Sigmoid colon (tissue), 7 donors: ENCODE data around the gene NCOA1. TPM values are rescaled to one million over a fixed set of nuclear protein-coding genes. Genes with fewer than 3 reads are reported as not detected.

Source experiments
- DNase-seq: peaks from one replicate; pipeline ENCODE4 v3.0.0-alpha.2; 2019
- H3K27ac ChIP-seq, 4 donors: fragments of 200-600 bp; sonication (generic); one replicate each; pipeline ENCODE4 v1.5.1; 2016 to 2019; ENCODE audit warnings: mild to moderate bottlenecking in 1 of 4
- H3K27me3 ChIP-seq, 3 donors: fragments of 200-600 bp; sonication (generic); one replicate each; pipeline ENCODE4 v1.5.1; 2019; ENCODE audit warnings: mild to moderate bottlenecking in 1 of 3
- H3K36me3 ChIP-seq, 4 donors: fragments of 200-600 bp; sonication (generic); one replicate each; pipeline ENCODE4 v1.5.1; 2016 to 2019
- H3K4me1 ChIP-seq, 4 donors: fragments of 200-600 bp; sonication (generic); one replicate each; pipeline ENCODE4 v1.5.1; 2017 to 2019
- H3K4me3 ChIP-seq, 4 donors: fragments of 200-600 bp; sonication (generic); one replicate each; pipeline ENCODE4 v1.5.1; 2017 to 2019; ENCODE audit warnings: mild to moderate bottlenecking in 2 of 4, moderate library complexity in 1 of 4
- H3K9me3 ChIP-seq, 4 donors: fragments of 200-600 bp in 3 of 4; sonication (generic) in 3 of 4; one replicate each; pipeline versions ENCODE4 v1.5.1 to v1.6.1; 2013 to 2019
- EP300 ChIP-seq, 4 donors: sonication (generic); formaldehyde crosslinking; IDR thresholded peaks; one replicate each; pipeline ENCODE4 v1.6.1; 2017; ENCODE audit warnings: antibody characterized with exemption in 4 of 4
- POLR2A ChIP-seq, 2 donors: fragments of 450-650 bp; IDR thresholded peaks; one replicate each; pipeline ENCODE4 v1.6.1; 2016; ENCODE audit warnings: antibody characterized with exemption in 2 of 2, mild to moderate bottlenecking in 2 of 2, moderate library complexity in 2 of 2
- POLR2AphosphoS5 ChIP-seq, 4 donors: sonication (generic); formaldehyde crosslinking; IDR thresholded peaks; one replicate each; pipeline ENCODE4 v1.6.1; 2017; ENCODE audit warnings: antibody characterized with exemption in 4 of 4
- WGBS, 2 donors: extraction: QIAGEN DNeasy Blood & Tissue Kit; methylation state at CpG; one replicate each; pipeline ENCODE4 v1.1.7; 2013; 5-methylcytosine and 5-hydroxymethylcytosine counted together
- intact Hi-C: fragments of 100-400 bp; cut with DNase I; formaldehyde crosslinking; loops from one replicate; pipeline ENCODE4 v1.15.1; 2023
- polyA plus RNA-seq, 3 donors: library from polyadenylated mRNA; stranded (reverse); fragments of 200-250 nt; gene quantifications; one replicate each; pipeline ENCODE4 v1.2.3, GENCODE V29; 2013
- total RNA-seq, 4 donors: library from RNA; depleted of rRNA; stranded (reverse); fragments of >200 nt; gene quantifications; one replicate each; pipeline ENCODE4 v1.1.0, GENCODE V29; 2016
- TF ChIP-seq, protein P1 (sequence below), 4 experiments: fragments of 450-650 bp in 3 of 4; fragments of 200-600 bp in 1 of 4; IDR thresholded peaks; one replicate each; pipeline ENCODE4 v1.5.1; 2016 to 2019; ENCODE audit warnings: antibody characterized with exemption in 4 of 4, mild to moderate bottlenecking in 3 of 4, moderate library complexity in 2 of 4
- donor health status: healthy with polysubstance abuse.
- donor health status: Bipolar disorder and iron deficiency.
- donor health status: healthy.

The NCOA1 gene
- total and polyA plus RNA-seq, 7 donors: 11.3 to 61.7 (median 49.2) TPM

DNA sequence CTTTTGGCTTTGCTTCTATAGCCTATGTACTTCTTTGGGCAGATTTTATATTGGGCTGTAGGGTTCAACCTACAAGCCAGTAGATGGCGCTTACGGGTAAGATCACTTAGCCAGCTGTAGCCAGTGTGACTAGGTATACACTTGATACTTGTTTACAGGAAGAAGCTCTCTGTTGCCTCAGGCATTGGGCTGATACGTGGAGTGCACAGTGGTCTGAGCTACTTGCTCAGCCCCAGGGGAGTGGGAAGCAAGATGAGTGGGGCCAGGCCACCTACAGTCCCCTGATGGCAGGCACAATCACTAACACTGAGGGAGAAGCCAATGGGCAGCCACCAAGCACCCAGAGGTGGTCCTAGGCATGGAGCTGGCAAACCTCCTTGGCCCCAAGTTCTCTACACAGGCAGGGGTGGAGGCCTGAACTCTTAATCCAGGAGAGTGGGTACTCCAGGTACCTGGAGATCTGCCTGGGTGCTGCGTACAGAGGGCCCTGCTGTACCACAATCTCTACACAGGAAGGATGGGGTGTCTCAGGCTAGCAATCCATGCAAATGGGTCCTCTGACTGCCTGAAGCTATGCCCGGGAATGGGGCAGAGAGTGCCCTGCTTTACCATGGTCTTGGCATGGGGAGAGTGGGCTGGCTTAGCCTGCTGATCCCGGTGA, 122.2 kb downstream of the NCOA1 start:
- H3K27ac ChIP-seq: no peak overlapping the region
- no peak for DNase-seq
- no peak overlapping the region for H3K4me3 ChIP-seq
- no peaks in the 10 kb centered on the region for H3K27me3 ChIP-seq
- 84 to 92% methylated on average over 6 of the region's 6 CpGs for WGBS, 2 donors
- peaks cover 0 to 20% (median 12%) of the 10 kb centered on the region in 4 donors for H3K4me1 ChIP-seq
- intact Hi-C loops: no loop called here
- no peaks in the 10 kb centered on the region for H3K36me3 ChIP-seq
- no peaks in the 10 kb centered on the region for H3K9me3 ChIP-seq
- TF ChIP-seq POLR2AphosphoS5 (IDR thresholded peaks at IDR 0.05): no peak
- TF ChIP-seq POLR2A (IDR thresholded peaks at IDR 0.05): no peak
- no peak for TF ChIP-seq EP300 (IDR thresholded peaks at IDR 0.05)
- TF ChIP-seq, protein P1, sequence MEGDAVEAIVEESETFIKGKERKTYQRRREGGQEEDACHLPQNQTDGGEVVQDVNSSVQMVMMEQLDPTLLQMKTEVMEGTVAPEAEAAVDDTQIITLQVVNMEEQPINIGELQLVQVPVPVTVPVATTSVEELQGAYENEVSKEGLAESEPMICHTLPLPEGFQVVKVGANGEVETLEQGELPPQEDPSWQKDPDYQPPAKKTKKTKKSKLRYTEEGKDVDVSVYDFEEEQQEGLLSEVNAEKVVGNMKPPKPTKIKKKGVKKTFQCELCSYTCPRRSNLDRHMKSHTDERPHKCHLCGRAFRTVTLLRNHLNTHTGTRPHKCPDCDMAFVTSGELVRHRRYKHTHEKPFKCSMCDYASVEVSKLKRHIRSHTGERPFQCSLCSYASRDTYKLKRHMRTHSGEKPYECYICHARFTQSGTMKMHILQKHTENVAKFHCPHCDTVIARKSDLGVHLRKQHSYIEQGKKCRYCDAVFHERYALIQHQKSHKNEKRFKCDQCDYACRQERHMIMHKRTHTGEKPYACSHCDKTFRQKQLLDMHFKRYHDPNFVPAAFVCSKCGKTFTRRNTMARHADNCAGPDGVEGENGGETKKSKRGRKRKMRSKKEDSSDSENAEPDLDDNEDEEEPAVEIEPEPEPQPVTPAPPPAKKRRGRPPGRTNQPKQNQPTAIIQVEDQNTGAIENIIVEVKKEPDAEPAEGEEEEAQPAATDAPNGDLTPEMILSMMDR (IDR thresholded peaks at IDR 0.05): no peak

DNA sequence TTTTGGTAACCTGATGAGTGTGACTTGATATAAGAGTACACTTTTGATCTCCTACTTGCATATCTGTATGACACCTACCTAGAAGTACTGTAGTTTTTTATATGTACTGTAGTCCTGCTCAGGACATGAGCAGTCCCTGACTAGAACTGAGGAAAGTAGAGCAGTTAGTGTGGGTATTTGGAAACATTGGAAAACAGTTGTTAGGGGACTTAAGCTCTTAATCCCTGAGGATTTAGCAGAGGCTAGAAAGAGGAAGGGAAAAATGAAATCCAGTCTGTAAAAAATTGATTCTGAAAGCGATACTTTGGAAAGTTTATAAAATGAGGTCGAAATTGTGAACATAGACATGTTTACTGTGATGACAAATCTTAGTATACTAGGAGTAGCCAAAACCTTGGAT, 125.6 kb downstream of the NCOA1 start:
- intact Hi-C loops: no loop called here
- no peaks in the 10 kb centered on the region for H3K27me3 ChIP-seq
- peaks cover 0 to 32% (median 14%) of the 10 kb centered on the region in 4 donors for H3K4me1 ChIP-seq
- H3K36me3 ChIP-seq: no peaks in the 10 kb centered on the region
- DNase-seq: no peak
- no peak overlapping the region for H3K27ac ChIP-seq
- H3K9me3 ChIP-seq: no peaks in the 10 kb centered on the region
- WGBS, 2 donors: 74 to 81% methylated on average over 2 of the region's 2 CpGs
- TF ChIP-seq, protein P1 (IDR thresholded peaks at IDR 0.05): no peak
- no peak for TF ChIP-seq EP300 (IDR thresholded peaks at IDR 0.05)
- TF ChIP-seq POLR2AphosphoS5 (IDR thresholded peaks at IDR 0.05): no peak
- TF ChIP-seq POLR2A (IDR thresholded peaks at IDR 0.05): no peak
- no peak overlapping the region for H3K4me3 ChIP-seq

DNA sequence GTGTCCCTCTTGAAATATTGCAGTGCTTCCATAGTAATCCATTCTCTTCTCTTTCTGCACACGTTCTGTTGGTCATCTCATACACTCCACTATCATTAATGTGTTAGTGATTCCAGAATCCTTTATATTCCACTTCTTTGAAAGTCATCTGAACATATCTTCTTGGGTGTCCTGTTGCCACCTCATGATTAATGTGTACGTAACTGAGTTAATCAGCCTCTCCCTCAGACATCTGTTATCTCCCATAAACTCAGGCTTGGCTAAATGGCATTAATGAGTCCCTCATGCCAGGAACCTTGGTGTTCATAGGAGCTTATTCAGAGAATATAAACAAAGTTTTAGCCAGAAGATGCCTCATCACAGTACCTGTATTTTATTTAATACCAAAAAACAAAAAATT, 126.4 kb downstream of the NCOA1 start:
- no peak for TF ChIP-seq POLR2AphosphoS5 (IDR thresholded peaks at IDR 0.05)
- no peak for TF ChIP-seq POLR2A (IDR thresholded peaks at IDR 0.05)
- TF ChIP-seq EP300 (IDR thresholded peaks at IDR 0.05): no peak
- TF ChIP-seq, protein P1 (IDR thresholded peaks at IDR 0.05): no peak
- no peak for DNase-seq
- Histone ChIP-seq H3K36me3 (no peaks in the 10 kb centered on the region), H3K4me1 (peaks cover 0 to 36% (median 14%) of the 10 kb centered on the region in 4 donors), H3K9me3 (no peaks in the 10 kb centered on the region), H3K27ac (no peak overlapping the region), H3K27me3 (no peaks in the 10 kb centered on the region), H3K4me3 (no peak overlapping the region)
- 87 to 89% methylated on average over 2 of the region's 2 CpGs for WGBS, 2 donors
- intact Hi-C loops: no loop called here

DNA sequence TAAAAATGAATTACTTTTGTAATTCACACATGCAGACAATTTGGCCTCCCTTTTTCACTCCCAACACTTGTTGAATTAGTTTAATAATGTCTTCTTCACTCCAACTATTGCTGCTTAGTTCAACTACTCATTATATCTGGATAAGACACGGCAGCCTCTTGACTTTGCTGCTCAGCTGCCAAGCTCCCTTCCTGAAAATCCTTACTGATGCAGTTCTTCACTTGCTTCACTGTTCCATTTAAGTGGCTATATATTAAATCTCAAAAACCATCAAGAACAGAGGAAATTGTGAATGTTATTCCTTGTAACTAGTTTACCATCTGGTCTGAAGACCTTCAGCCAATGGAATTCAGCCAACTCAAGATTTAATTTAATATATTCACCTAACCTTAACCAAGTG, 127.1 kb downstream of the NCOA1 start:
- Histone ChIP-seq H3K36me3 (no peaks in the 10 kb centered on the region), H3K27me3 (no peaks in the 10 kb centered on the region), H3K27ac (no peak overlapping the region), H3K4me1 (peaks cover 0 to 38% (median 14%) of the 10 kb centered on the region in 4 donors), H3K9me3 (no peaks in the 10 kb centered on the region), H3K4me3 (no peak overlapping the region)
- intact Hi-C loops: no loop called here
- no peak for DNase-seq
- no peak for TF ChIP-seq POLR2AphosphoS5 (IDR thresholded peaks at IDR 0.05)
- TF ChIP-seq, protein P1 (IDR thresholded peaks at IDR 0.05): no peak
- no peak for TF ChIP-seq EP300 (IDR thresholded peaks at IDR 0.05)
- no peak for TF ChIP-seq POLR2A (IDR thresholded peaks at IDR 0.05)
- WGBS, 2 donors: 77 to 89% methylated on average over 1 of the region's 1 CpG

DNA sequence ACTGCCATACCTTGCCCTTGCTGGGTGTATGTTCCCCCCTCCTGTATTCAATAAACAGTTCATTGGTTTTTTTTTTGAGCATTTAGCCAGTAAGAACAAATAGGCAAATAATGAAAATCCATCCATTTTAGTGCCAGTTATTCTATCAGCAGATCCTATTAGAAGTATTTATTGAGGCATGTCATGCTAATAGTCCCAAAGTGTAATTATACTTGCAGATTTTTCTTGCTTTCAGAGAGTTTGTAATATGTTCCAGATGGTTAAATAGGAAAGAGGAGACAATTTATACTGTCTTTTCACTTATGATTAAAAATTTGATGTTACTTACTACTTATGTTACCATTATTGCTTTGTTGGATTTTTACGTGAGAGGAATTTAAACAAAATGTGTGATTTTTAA, 127.6 kb downstream of the NCOA1 start:
- intact Hi-C loops: no loop called here
- Histone ChIP-seq H3K36me3 (no peaks in the 10 kb centered on the region), H3K4me3 (no peak overlapping the region), H3K9me3 (no peaks in the 10 kb centered on the region), H3K27me3 (no peaks in the 10 kb centered on the region), H3K27ac (no peak overlapping the region), H3K4me1 (peaks cover 0 to 38% (median 14%) of the 10 kb centered on the region in 4 donors)
- no peak for TF ChIP-seq POLR2A (IDR thresholded peaks at IDR 0.05)
- TF ChIP-seq EP300 (IDR thresholded peaks at IDR 0.05): no peak
- TF ChIP-seq, protein P1 (IDR thresholded peaks at IDR 0.05): no peak
- TF ChIP-seq POLR2AphosphoS5 (IDR thresholded peaks at IDR 0.05): no peak
- 97% methylated on average over 1 of the region's 1 CpG for WGBS, 2 donors
- no peak for DNase-seq
